ENCODE results near the gene OR7G1.
A peak's percentile ranks its signal among the peaks of the same experiment; 100 is the strongest.

The OR7G1 gene, protein sequence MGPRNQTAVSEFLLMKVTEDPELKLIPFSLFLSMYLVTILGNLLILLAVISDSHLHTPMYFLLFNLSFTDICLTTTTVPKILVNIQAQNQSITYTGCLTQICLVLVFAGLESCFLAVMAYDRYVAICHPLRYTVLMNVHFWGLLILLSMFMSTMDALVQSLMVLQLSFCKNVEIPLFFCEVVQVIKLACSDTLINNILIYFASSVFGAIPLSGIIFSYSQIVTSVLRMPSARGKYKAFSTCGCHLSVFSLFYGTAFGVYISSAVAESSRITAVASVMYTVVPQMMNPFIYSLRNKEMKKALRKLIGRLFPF

DNA sequence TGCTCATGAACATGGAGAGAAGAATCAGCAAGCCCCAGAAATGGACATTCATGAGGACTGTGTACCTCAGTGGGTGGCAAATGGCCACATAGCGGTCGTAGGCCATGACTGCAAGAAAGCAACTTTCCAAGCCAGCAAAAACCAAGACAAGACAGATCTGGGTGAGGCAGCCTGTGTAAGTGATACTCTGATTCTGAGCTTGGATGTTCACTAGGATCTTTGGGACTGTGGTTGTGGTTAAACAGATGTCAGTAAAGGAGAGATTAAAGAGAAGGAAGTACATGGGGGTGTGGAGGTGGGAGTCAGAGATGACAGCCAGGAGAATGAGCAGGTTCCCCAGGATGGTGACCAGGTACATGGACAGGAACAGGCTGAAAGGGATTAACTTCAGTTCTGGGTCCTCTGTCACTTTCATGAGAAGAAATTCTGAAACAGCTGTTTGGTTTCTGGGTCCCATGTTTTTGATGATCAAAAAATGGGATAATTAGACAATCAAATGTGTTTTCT, at the start of gene OR7G1:
Gene OR7G1, minus strand, starts transcription at position 457 of the 507 bp plus-strand sequence. Its CDS starts 0 bp downstream, at position 457.
- DNase-seq = no peak

DNA sequence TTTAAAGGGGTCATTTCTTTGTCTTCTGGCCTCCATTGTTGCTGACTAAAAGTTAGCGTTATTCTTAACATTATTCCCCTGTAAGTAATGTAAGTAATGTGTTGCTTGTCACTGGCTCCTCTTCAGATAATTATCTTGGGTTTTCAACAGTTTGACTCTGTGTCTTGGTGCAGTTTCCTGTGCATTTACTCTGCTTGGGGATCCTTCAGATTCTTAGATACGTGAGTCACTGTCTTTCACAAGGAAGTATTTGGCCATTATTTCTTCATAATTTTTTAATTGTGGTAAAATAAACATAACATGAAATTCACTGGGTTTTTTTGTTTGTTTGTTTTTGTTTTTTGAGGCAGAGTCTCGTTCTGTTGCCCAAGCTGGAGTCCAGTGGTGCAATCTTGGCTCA, 49.7 kb upstream of the OR7G1 start:
- no peak for DNase-seq

DNA sequence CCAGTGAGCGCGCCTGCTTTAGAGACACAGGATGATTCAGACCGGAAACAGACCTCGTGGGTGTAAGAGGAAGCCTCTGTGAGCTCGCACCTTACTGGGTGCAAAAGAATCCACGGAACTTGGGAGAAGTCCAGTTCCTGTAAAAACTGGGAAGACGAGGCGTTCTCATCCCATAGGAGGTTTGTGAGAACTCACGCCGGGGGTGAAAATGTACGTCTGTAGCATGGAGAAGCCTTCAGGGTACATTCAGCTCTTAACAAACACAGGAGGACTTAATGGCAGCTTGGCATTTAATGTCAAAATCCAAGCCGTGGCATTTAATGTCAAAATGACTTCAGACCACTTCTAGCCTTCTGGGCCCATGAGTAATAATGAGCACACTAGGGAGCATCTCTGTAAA, 45.9 kb upstream of the OR7G1 start:
- DNase-seq = no peak

DNA sequence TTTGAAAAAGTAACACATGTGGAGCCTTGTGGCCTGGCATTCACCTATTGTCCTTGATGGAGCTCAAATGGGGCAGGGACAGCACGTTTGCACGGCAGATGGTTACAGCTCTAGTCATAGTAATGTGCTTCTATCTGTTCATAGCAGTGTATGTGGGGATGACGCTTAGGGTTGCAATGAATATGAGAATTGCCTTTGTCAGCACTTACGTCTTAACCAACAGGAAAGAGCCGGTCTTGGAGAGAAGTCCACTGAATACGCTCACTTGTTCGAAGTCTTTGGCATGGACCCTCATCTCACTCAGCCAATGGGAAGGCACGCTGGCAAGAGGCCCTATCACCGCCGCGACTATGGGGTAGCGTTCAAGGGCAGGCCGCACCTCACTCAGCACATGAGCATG, 44.3 kb upstream of the OR7G1 start:
- no peak for DNase-seq

DNA sequence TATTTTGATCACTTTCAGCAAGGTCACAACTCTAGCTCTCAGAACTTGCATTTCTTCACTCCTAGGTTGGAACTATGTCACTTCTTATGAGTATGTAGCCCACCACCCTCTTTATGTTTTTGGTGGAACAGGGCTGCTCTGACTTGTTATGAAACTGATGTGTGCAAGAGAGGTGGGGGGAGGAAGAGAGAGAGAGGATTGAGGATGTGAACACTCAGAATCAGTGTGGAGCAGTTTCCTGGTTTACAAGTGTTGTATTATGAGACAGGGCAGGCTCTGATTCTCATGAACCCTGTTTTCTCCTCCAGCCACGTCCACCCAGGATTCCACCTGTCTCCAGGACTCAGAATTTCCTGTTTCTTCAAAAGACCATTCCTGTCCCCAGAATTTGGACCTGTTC, 40.7 kb upstream of the OR7G1 start:
- DNase-seq = no peak

DNA sequence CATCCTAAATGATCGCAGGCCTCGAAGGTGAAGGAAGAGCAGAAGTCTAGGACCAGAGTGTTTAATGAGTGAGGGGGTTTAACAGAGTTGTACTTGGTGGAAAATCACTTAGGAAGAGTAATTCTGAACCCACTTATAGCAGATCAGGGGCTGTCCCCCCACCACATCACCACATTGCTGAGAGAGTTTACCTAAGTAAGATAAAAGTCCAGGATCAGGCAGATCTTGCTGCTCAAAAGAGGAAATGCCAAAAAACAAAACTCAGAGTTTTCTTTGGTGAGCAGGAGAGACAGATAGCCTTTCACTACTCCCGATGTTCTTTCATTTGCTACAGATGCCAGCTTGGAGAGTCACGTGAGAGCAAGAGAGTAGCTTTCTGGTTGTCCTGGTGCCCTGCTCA, 40.0 kb upstream of the OR7G1 start:
- DNase-seq = no peak

DNA sequence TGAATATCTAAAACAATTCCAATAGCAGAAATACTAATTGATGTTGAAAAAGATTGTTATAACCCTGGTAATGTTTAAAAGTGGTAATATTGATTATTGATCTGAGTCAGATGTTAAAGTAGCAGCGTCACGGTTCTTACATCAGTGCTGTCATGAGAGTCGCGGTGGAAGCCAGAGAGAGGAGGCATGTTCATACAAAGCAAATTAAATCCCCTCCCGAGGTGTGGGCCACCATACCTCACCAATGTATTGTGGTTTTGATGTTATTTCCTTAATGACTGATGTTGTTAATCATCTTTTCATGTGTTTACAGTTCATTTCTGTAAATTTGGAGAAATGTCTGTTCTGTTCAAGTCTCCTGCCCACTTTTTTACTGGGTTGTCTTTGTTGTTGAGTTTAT, 35.8 kb upstream of the OR7G1 start:
- DNase-seq = no peak

DNA sequence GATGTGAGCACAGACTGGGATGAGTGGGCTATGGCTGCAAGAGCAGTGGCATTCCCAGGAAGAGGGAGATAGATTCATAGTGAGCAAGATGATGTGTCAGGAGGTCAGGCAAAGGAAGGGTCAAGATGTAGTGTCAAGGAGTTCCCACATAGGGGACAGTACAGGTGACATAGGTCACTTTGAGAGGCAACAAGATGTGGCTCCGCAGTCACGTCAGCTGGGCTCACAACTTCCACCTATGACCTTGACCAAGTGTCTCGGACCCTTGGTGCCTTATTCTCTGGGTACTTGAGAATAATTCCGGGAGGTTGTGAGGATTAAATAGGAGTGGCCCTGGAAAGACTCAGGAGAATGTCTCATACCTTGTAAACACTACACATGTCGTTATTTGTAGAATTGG, 35.1 kb upstream of the OR7G1 start:
- no peak for DNase-seq

DNA sequence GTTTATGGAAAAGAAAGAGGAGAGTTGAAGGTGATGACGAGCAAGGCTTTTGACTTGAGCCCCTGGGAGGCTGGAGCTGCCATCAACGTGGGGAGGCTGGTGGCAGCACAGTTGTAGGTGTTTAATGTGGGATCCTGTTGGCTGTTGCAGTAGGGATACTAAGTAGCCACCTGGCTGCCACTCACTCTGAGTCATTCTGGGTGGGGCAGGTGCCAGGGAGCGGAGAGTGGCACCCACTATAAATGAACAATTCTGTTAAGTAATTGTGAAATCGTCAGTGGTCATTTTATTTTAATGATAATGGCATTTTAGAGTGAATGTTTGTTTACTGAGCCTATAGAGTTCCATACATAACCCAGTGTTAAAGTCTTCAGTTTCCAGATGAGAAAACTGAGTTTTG, 34.4 kb upstream of the OR7G1 start:
- DNase-seq = no peak

DNA sequence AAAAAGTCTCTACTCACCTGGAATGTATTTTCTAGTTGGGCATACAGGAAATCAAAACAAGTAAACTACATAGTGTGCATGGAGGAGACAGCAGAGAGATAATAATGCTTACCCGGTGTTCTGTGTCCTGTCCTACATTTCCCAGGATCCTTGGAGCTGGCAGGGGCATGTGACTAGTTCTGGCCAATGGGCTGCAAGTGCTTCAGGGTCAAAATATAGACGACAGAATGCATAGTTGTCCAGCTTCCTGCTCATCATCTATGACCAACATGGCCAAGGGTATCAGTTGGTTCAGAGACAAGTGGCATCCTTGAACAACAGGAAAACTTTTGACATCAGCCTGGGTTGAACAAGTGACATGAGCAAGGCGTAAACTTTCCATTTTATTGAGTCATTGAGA, 33.1 kb upstream of the OR7G1 start:
- DNase-seq = no peak

DNA sequence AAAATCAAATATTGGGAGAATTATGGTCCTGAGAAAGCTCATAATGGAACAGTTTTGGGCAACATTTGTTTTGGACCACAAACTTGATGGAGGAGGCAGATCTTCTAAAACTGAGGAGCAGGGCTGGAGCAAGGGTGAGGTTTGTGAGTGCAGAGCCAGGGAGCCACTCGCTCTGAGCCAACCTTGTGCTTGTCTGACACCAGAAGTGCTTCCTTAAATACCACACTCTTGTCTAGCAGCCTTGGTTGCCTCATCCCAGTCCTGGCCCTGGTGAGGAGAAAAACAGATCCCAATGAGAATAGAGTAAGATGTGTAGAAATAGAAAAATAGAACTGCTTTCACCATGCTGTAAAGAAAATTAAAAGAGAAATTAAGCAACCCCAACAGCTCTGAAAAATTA, 31.3 kb upstream of the OR7G1 start:
- no peak for DNase-seq

DNA sequence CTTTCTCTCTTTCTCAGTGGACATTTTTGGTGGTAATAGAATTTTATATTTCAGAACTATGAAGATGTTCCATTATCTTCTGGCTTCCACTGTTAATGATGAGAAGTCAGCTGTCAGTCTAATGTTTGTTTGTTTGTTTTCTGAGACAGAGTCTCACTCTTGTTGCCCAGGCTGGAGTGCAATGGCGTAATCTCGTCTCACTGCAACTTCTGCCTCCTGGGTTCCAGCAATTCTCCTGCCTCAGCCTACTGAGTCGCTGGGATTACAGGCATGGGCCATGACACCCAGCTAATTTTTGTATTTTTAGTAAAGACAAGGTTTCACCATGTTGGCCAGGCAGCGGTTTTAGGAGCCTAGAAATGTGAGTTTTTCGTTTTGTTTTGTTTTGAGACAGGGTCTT, 29.4 kb upstream of the OR7G1 start:
- no peak for DNase-seq

DNA sequence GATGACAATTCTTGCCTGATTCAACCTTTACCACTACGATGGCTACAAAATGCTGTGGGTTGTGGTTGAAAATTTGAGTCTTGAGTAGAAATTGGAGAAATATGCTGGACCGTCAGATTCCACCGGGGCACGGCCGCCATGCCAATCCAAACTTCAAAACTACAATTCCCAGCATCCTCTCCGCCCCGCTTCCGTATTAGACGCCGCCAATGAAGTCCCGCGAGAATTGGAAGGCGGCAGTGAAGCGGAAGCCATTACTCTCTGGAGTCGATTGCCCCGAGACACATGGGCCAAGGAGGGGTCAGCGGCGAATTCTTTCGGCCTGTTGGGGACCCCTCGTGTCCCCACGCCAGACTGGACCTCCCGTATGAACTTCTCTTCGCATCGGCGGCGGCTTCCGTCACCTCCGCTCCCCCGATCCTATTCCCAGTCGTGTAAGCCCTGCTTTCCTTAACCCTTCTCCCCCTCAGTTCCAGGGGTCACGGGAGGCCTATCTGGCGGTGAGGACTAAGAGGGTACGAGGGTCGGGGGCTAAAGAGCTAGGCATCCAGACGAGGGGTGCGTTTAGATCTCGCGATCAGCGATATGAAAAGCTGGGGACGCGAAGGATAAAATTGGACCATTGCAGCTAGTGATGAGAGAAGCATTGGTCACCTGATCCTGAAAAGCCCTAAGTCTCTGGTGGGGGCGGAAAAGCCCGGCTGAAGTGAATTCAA, 24.8 kb upstream of the OR7G1 start, which contains the start of gene ZNF317:
Gene ZNF317, plus strand, starts transcription at position 239 of the 716 bp plus-strand sequence. CDS start 15,620 bp downstream, outside the sequence.
- peak; percentile 95 for DNase-seq

DNA sequence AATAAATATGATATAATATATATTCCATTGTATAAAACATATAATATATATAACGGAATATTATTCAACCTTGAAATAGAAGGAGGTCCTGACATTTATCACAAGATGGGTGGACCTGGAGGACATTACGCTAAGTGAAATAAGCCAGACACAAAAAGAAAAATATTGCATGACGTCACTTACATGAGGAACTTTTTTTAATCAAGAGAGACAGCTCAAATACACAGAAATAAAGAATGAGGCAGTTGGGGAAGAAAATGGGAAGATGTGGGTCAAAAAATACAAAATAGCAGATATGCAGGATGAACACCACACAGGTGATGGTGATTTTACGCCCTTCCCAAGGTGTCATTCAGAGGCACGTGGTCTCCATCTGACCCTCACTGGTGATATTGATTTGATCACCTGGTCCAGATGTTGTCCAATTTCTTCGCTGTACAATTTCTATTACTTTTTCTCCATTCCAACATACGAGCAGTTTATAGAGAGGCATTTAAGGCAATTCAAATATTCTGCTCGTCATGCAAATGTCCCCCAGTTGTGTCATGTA, 24.1 kb upstream of the OR7G1 start:
- DNase-seq = no peak

DNA sequence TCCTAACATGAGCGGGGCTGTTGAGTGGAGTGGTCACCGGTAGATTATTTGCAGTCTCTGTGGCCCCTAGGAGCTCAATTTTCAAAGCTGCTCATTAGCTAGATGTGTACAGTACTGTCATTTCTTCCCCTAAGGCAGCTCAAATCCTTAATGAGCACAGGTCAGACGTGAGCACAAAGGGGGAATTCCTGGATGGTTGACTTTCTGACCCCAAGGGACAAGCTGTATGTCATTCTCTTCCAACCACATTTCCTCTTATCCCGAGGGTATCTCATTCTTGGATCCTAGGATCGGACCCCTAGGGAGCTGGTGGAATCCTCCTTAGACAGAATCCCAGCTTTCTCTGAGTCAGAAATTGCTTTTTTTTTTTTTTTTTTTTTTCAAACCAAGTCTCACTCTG, 16.9 kb upstream of the OR7G1 start:
- no peak for DNase-seq

DNA sequence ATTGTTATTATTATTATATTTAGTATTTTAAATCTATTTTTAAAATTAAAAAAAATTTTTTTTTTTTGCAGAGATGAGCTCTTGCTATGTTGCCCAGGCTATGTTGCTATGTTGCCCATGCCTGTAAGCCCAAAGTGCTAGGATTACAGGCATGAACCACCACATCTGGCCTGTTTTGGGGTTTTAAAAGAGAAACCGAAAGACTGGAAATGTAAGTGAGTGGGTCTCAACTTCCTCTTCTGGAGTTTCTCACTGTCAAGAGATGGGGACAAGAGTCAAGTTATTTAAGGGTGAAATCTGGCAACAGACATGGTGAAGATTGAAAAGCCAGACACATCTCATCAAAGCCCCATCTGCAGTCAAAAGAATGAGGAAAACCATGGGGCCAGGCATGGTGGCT, 15.4 kb upstream of the OR7G1 start:
- DNase-seq = no peak

DNA sequence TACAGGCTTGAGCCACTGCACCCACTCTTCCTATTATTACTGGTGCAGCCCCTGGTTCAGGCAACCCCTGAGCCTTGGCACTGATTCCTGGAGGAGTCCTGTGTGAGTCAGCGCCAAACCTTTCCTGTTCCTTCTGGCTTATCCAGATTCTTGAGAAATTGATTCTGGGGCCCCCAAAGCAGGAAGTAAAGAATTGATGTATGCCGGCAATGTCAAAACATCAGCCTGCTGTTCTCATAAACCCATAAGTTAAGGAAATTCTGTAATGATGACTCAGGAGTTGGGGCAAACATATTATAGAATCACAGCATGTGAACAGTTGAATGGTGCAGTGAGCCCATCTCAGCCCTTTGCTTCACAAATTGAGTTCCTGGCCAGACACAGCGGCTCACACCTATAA, 12.6 kb upstream of the OR7G1 start:
- DNase-seq = no peak

DNA sequence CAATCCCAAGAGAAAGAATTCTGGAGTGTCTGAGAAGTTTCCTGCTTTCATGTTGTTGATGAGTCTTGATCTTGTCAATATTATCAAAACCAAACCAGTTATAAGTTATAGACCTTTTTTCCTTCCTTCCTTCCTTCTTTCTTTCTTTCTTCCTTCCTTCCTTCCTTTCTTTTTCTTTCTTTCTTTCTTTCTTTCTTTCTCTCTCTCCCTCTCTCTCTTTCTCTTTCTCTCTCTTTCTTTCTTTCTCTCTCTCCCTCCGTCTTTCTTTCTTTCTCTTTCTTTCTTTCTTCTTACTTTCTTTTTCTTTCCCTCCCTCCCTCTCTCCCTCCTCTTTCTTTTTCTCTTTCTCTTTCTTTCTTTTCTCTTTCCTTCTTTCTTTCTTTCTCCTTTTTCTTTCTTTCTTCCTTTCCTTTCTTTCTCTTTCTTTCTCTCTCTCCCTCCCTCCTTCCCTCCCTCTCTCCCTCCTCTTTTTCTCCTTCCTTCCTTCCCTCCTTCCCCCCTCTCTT, 11.4 kb upstream of the OR7G1 start, which contains the start of gene OR7G3:
Gene OR7G3, minus strand, starts transcription at position 51 of the 506 bp plus-strand sequence. Its CDS starts 0 bp downstream, at position 51.
- DNase-seq = no peak

DNA sequence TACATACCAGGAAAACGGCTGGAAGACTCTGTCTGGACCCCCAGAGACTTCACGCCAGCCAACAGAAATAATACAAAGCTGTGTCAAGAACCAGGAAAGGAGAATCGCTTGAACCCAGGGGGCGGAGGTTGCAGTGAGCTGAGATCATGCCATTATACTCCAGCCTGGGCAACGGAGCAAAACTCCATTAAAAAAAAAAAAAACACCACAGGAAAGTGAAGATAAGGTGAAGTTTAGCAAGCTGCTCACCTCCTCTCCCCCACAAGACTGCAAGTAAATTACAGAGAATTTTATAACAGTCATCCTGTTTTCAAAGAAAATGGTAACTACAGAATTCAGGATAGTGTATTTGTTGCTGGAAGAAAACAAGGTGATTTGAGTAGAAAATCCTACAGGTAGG, 984 bp upstream of the OR7G1 start:
- DNase-seq = no peak

DNA sequence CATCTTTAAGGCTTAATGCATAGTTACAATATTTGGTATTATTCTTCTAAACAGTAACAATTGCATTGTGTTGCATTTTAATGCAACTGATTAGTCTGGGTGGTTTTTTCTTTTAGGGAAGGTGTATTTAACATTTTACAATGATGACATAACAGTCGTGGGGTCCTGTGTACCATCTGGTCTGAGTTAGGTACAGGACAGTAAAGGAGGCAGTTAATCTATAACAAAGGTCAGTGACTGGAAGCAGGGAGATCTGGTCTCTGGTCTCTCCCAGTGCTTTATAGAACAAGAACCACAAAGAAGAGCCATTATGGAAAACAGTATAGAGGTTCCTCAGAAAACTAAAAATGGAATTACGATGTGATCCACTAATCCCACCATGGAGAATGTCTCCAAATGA, 5.6 kb downstream of the OR7G1 start:
- DNase-seq = no peak

DNA sequence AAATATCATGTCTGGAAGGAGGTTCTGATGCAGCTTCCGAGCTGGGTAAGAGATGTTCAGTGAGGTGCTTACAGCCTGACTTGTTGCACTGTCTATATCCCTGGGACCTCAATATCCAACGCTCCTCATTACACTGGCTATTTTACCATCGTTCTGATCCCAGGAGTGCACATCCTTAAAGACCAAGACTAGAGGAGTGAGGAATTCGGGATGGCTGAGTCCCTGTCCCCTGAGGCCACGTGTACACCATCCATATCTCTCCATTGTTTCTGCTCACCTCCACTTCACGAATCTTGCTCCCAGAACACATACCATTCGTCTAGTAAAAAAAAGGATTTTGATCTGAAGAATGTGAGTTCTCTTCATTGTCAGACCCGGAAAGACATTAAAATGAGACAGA, 8.2 kb downstream of the OR7G1 start, which contains the start of gene OR7G2:
Gene OR7G2, minus strand, starts transcription at position 101 of the 400 bp plus-strand sequence. CDS start 4,232 bp downstream, outside the sequence.
- DNase-seq = no peak

DNA sequence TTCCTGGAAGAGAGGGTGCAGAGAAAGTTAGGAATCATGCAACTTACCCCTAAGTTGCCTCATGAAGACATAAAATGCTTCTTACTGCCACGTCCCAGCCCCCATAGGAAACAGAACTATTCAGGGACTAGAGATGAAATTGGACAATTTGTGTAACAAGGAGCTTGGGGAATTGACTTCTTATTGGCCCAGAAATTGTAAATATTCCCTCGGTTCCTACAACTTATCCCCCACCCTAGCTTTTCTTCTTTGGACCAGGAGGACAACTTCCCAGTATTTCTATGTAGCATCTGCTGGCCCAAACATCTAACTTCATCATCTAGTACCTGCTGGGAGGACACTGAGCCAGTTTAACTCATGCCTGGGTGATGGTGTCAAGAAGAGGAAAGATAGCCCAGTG, 28.8 kb downstream of the OR7G1 start, which contains the start of gene OR1M1:
Gene OR1M1, plus strand, starts transcription at position 301 of the 400 bp plus-strand sequence. CDS start 6,184 bp downstream, outside the sequence.
- no peak for DNase-seq

DNA sequence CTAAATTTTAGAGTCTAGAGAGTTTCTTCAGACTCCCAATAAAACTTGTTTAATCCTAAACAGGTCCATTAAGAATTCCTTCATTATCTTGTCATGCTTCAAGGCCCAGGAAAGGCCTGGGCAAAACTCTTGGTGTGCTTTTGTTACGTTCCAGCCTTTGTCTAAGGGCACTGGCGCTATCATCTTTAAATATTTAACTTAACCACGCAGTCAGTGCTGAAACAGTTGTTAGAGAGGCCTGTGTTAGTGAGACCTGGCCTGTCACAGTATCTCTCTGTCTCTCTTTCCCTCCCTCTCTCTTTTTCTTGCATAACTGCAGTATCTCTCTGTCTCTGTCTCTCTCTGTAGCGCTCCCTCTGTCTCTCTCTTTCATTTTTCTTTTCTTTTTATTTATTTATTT, 36.9 kb downstream of the OR7G1 start:
- DNase-seq = no peak

Data from retina (tissue), 1 donor.